Osteocyte (in vitro differentiated cells): ENCODE data around the gene ZNF775. TPM values are rescaled to one million over a fixed set of nuclear protein-coding genes. Genes with fewer than 3 reads are reported as not detected.

Source experiments
- DNase-seq: peaks from one replicate; pipeline ENCODE4 v3.0.0; 2021; ENCODE audit warnings: mixed read lengths; ENCODE audit not compliant: unreplicated experiment; ENCODE audit errors: extremely low spot score
- H3K27ac Mint-ChIP-seq: one replicate; pipeline ENCODE4 v1.8.0; 2021; ENCODE audit warnings: mild to moderate bottlenecking, mixed read lengths; ENCODE audit not compliant: unreplicated experiment
- H3K27me3 Mint-ChIP-seq: one replicate; pipeline ENCODE4 v1.8.0; 2021; ENCODE audit warnings: mixed read lengths; ENCODE audit not compliant: unreplicated experiment
- H3K36me3 Mint-ChIP-seq: one replicate; pipeline ENCODE4 v1.8.0; 2021; ENCODE audit warnings: mixed read lengths; ENCODE audit not compliant: unreplicated experiment
- H3K4me1 Mint-ChIP-seq: one replicate; pipeline ENCODE4 v1.8.0; 2021; ENCODE audit warnings: mixed read lengths; ENCODE audit not compliant: unreplicated experiment
- H3K4me3 Mint-ChIP-seq: one replicate; pipeline ENCODE4 v1.8.0; 2021; ENCODE audit warnings: mild to moderate bottlenecking, moderate library complexity, mixed read lengths; ENCODE audit not compliant: unreplicated experiment
- H3K9me3 Mint-ChIP-seq: one replicate; pipeline ENCODE4 v1.8.0; 2021; ENCODE audit warnings: mixed read lengths; ENCODE audit not compliant: unreplicated experiment
- total RNA-seq: library from RNA; stranded (reverse); gene quantifications from 2 replicates; pipeline ENCODE4 v1.2.1, GENCODE V29; 2021
- TF ChIP-seq, protein P1 (sequence below): fragments of 200-600 bp; sonication (generic); IDR thresholded peaks from 2 replicates; pipeline ENCODE4 v1.5.0; 2021; ENCODE audit warnings: antibody characterized with exemption, mild to moderate bottlenecking, moderate library complexity

The ZNF775 gene
- total RNA-seq, 1 donor from 2014 or later = 5.9 TPM

DNA sequence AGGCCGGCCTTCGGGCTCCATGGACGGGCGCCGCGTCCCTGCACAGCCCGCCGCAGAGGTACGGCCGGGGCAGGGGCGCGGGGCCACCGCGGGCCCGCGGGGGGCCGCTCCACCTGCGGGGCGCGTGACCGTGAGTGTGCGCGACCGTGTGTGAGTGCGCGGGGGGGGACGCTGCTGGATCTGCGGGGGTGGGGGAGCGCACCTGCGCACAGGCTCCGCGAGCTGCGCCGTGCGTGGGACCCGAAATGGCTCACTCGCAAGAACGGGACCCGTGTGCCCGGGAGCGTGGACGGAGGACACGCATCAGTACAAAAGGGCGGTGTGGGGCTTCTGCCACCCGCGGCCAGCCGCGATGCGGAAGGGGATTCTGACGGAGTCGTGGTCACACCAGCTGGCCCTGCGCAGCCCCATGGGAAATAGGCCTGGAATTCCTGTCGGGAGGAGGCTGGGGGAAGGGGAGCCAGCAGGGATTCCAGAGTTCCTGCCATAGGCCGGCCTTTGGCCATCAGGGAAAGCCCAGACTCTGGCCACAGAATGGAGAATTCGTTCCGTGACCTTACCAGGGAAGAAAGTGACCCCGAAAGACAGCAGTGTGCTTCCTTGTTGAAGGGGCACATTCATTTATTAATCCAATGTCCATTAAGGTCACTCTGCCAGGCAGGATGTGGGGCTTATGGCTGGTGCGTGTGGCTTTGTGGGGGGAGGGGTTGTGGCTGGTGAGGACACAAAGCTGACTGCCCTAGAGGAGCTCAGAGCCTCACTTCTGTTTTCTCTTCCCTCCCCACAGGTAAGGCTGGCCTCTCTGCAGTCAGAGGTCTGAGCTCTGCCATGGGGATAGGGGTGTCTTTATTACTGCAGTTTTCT is 10.0 kb upstream of the ZNF775 start:
- H3K27me3 Mint-ChIP-seq = no peaks in the 10 kb centered on the region
- H3K4me3 Mint-ChIP-seq = peak overlapping the region; percentile 95
- TF ChIP-seq, protein P1, sequence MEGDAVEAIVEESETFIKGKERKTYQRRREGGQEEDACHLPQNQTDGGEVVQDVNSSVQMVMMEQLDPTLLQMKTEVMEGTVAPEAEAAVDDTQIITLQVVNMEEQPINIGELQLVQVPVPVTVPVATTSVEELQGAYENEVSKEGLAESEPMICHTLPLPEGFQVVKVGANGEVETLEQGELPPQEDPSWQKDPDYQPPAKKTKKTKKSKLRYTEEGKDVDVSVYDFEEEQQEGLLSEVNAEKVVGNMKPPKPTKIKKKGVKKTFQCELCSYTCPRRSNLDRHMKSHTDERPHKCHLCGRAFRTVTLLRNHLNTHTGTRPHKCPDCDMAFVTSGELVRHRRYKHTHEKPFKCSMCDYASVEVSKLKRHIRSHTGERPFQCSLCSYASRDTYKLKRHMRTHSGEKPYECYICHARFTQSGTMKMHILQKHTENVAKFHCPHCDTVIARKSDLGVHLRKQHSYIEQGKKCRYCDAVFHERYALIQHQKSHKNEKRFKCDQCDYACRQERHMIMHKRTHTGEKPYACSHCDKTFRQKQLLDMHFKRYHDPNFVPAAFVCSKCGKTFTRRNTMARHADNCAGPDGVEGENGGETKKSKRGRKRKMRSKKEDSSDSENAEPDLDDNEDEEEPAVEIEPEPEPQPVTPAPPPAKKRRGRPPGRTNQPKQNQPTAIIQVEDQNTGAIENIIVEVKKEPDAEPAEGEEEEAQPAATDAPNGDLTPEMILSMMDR = no peak
- peak overlapping the region; percentile 95 for H3K27ac Mint-ChIP-seq
- no peaks in the 10 kb centered on the region for H3K9me3 Mint-ChIP-seq
- no peak for DNase-seq
- peaks cover 22% of the 10 kb centered on the region for H3K4me1 Mint-ChIP-seq
- H3K36me3 Mint-ChIP-seq = peaks cover 15% of the 10 kb centered on the region

GRCh38 chr7:150369748-150370501 is 9.2 kb upstream of the ZNF775 start:
- peak overlapping the region; percentile 95 for H3K27ac Mint-ChIP-seq
- H3K36me3 Mint-ChIP-seq = peaks cover 19% of the 10 kb centered on the region
- no peak for DNase-seq
- TF ChIP-seq, protein P1 = no peak
- H3K9me3 Mint-ChIP-seq = no peaks in the 10 kb centered on the region
- peaks cover 22% of the 10 kb centered on the region for H3K4me1 Mint-ChIP-seq
- no peaks in the 10 kb centered on the region for H3K27me3 Mint-ChIP-seq
- peak overlapping the region; percentile 95 for H3K4me3 Mint-ChIP-seq

- no peaks in the 10 kb centered on the region for H3K9me3 Mint-ChIP-seq
- no peak for DNase-seq
- peaks cover 19% of the 10 kb centered on the region for H3K36me3 Mint-ChIP-seq
- TF ChIP-seq, protein P1 = no peak
- H3K4me1 Mint-ChIP-seq = peaks cover 22% of the 10 kb centered on the region
- no peaks in the 10 kb centered on the region for H3K27me3 Mint-ChIP-seq
- peak overlapping the region; percentile 39 for H3K4me3 Mint-ChIP-seq
- H3K27ac Mint-ChIP-seq = peak overlapping the region; percentile 62
Measured at GRCh38 chr7:150370612-150371071, 8.5 kb upstream of the ZNF775 start.

- Mint-ChIP-seq H3K27ac (peak overlapping the region; percentile 62), H3K9me3 (no peaks in the 10 kb centered on the region), H3K27me3 (no peaks in the 10 kb centered on the region), H3K4me3 (no peak overlapping the region), H3K36me3 (peaks cover 19% of the 10 kb centered on the region), H3K4me1 (peaks cover 26% of the 10 kb centered on the region)
- no peak for DNase-seq
- TF ChIP-seq, protein P1 = no peak
Measured at GRCh38 chr7:150371131-150371995, 7.8 kb upstream of the ZNF775 start.
